22Rv1 (cell line): ENCODE results near the gene HBA2.

Experiments used
- ZFX ChIP-seq: fragments of 450-650 bp; IDR thresholded peaks from 2 replicates; pipeline ENCODE4 v1.6.1; 2017; ENCODE audit warnings: antibody characterized with exemption, borderline replicate concordance
- TF ChIP-seq, protein P1 (sequence below): fragments of 450-650 bp; IDR thresholded peaks from 2 replicates; pipeline ENCODE4 v1.5.1; 2017; ENCODE audit warnings: mild to moderate bottlenecking

DNA sequence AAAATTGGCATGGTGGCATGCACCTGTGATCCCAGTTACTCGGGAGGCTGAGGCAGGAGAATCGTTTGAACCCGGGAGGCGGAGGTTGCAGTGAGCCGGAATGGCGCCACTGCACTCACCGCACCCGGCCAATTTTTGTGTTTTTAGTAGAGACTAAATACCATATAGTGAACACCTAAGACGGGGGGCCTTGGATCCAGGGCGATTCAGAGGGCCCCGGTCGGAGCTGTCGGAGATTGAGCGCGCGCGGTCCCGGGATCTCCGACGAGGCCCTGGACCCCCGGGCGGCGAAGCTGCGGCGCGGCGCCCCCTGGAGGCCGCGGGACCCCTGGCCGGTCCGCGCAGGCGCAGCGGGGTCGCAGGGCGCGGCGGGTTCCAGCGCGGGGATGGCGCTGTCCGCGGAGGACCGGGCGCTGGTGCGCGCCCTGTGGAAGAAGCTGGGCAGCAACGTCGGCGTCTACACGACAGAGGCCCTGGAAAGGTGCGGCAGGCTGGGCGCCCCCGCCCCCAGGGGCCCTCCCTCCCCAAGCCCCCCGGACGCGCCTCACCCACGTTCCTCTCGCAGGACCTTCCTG lies 7.5 kb downstream of the HBA2 start, which contains the start of gene HBQ1:
- TF ChIP-seq, protein P1, sequence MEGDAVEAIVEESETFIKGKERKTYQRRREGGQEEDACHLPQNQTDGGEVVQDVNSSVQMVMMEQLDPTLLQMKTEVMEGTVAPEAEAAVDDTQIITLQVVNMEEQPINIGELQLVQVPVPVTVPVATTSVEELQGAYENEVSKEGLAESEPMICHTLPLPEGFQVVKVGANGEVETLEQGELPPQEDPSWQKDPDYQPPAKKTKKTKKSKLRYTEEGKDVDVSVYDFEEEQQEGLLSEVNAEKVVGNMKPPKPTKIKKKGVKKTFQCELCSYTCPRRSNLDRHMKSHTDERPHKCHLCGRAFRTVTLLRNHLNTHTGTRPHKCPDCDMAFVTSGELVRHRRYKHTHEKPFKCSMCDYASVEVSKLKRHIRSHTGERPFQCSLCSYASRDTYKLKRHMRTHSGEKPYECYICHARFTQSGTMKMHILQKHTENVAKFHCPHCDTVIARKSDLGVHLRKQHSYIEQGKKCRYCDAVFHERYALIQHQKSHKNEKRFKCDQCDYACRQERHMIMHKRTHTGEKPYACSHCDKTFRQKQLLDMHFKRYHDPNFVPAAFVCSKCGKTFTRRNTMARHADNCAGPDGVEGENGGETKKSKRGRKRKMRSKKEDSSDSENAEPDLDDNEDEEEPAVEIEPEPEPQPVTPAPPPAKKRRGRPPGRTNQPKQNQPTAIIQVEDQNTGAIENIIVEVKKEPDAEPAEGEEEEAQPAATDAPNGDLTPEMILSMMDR, result peak; percentile 94
- TF ChIP-seq ZFX, result no peak
